ENCODE data around the gene PCSK7. TPM values are rescaled to one million over a fixed set of nuclear protein-coding genes. Genes with fewer than 3 reads are reported as not detected.
"Not testable (repeated sequence)": the region's sequence is repeated elsewhere in the genome, so short reads cannot be mapped to it uniquely, and the experiment has no call there.

The PCSK7 gene
- total and polyA plus RNA-seq, 2 experiments from 2014 or later, result 25.9 to 33.0 TPM

- Histone ChIP-seq H3K79me2 (no peaks in the 10 kb centered on the region), H3K27me3 (no peaks in the 10 kb centered on the region), H3K9me2 (replicated peaks; ENCODE audit: insufficient read depth) (no peaks in the 10 kb centered on the region), H3K9me3 (ENCODE audit: low read depth) (no peaks in the 10 kb centered on the region), H2AFZ (no peak overlapping the region), H3K36me3 (replicated peaks; ENCODE audit: insufficient read depth, low read depth) (no peaks in the 10 kb centered on the region), H3K4me1 (ENCODE audit: insufficient read depth) (no peaks in the 10 kb centered on the region), H3K27ac (no peak overlapping the region), H3K4me3 (no peak overlapping the region), H3K4me2 (no peak overlapping the region), H4K20me1 (ENCODE audit: insufficient read depth, poor library complexity, severe bottlenecking) (no peaks in the 10 kb centered on the region)
- TF ChIP-seq EZH2phosphoT487 (IDR thresholded peaks at IDR 0.05; ENCODE audit: low read depth, severe bottlenecking, unreplicated experiment), result no peak
- no peak for TF ChIP-seq CTCF (IDR thresholded peaks at IDR 0.05; ENCODE audit: poor library complexity)
- TF ChIP-seq EZH2 (IDR thresholded peaks at IDR 0.05; ENCODE audit: borderline replicate concordance), result no peak
- WGBS (ENCODE audit: low lambda C conversion rate, missing lambda C conversion rate), result 95% methylated on average over 11 of the region's 11 CpGs
- DNase-seq (ENCODE audit: low spot score), result no peak
Observed at GRCh38 chr11:117212697-117213355, 19.0 kb downstream of the PCSK7 start.

- H3K27ac ChIP-seq, result no peak overlapping the region
- no peaks in the 10 kb centered on the region for H3K4me1 ChIP-seq (ENCODE audit: insufficient read depth)
- DNase-seq (ENCODE audit: low spot score), result no peak
- H3K9me2 ChIP-seq (replicated peaks; ENCODE audit: insufficient read depth), result no peaks in the 10 kb centered on the region
- H4K20me1 ChIP-seq (ENCODE audit: insufficient read depth, poor library complexity, severe bottlenecking), result no peaks in the 10 kb centered on the region
- TF ChIP-seq EZH2phosphoT487 (IDR thresholded peaks at IDR 0.05; ENCODE audit: low read depth, severe bottlenecking, unreplicated experiment), result no peak
- no peak for TF ChIP-seq EZH2 (IDR thresholded peaks at IDR 0.05; ENCODE audit: borderline replicate concordance)
- no peak for TF ChIP-seq CTCF (IDR thresholded peaks at IDR 0.05; ENCODE audit: poor library complexity)
- H3K4me3 ChIP-seq, result no peak overlapping the region
- no peaks in the 10 kb centered on the region for H3K27me3 ChIP-seq
- no peaks in the 10 kb centered on the region for H3K9me3 ChIP-seq (ENCODE audit: low read depth)
- no peak overlapping the region for H2AFZ ChIP-seq
- H3K79me2 ChIP-seq, result no peaks in the 10 kb centered on the region
- WGBS (ENCODE audit: low lambda C conversion rate, missing lambda C conversion rate), result 94% methylated on average over 3 of the region's 3 CpGs
- H3K4me2 ChIP-seq, result no peak overlapping the region
- H3K36me3 ChIP-seq (replicated peaks; ENCODE audit: insufficient read depth, low read depth), result no peaks in the 10 kb centered on the region
Observed at GRCh38 chr11:117210620-117211019, 21.3 kb downstream of the PCSK7 start.

DNA sequence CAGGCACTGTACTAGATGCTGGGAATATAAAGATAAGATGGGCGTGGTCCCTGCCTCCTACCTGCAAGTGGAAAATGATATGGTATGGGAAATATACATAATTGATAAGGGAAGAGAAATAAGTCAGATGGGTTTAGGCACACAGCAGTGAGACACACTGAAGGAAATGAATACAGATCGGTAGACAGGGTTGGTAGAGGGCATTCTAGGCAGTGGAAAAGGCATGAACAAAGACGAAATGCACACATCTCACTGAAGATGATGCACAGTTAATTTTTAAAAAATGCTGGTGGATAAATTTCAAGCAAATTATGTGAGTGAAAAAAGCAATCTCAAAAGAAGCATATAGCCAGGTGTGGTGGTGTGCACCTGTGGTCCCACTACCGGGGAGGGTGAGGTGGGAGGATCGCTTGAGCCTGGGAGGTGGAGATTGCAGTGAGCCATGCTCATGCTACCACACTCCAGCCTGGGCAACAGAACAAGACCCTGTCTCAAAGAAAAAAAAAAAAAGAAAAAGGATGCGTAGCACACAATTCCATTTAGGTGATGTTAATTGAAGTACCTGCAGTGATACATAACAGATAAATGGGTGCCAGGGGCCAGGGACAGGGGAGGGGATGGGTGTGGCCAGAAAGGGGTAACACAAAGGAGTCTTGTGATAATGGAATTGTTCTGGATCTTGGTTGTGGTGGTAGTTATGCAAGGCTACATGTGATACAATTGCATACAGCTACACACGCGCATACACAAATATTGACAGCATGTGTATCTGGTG is 22.3 kb downstream of the PCSK7 start:
- 96% methylated on average over 7 of the region's 8 CpGs for WGBS (ENCODE audit: low lambda C conversion rate, missing lambda C conversion rate)
- not testable (repeated sequence) for H3K79me2 ChIP-seq; H3K4me3 ChIP-seq; H3K9me2 ChIP-seq (replicated peaks; ENCODE audit: insufficient read depth); H2AFZ ChIP-seq; H3K27ac ChIP-seq; H3K9me3 ChIP-seq (ENCODE audit: low read depth); H3K36me3 ChIP-seq (replicated peaks; ENCODE audit: insufficient read depth, low read depth); H4K20me1 ChIP-seq (ENCODE audit: insufficient read depth, poor library complexity, severe bottlenecking); H3K4me2 ChIP-seq; H3K4me1 ChIP-seq (ENCODE audit: insufficient read depth); DNase-seq (ENCODE audit: low spot score); H3K27me3 ChIP-seq

DNA sequence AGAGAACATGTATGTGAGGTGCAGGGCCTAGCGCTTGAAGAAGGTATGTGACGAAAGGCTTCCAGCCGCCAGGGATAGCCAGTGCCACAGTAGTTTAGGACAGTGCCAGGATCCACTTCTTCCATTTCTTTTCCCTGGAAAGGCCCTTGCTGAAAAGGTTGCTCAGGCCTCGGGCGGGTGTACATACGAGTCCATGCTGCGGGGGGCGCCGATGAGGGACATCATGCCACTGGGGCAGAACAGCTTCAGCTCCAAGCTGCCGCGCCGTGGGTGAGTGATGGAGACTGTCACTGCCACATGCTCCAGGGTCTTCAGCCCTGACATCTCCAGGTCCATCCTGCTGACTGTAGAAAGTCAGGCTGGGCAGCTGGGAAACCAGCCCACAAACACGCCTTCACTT is 23.2 kb downstream of the PCSK7 start:
- not testable (repeated sequence) for H3K79me2 ChIP-seq; H3K27me3 ChIP-seq; H3K4me3 ChIP-seq; H3K4me1 ChIP-seq (ENCODE audit: insufficient read depth); H3K9me2 ChIP-seq (replicated peaks; ENCODE audit: insufficient read depth); H3K4me2 ChIP-seq; DNase-seq (ENCODE audit: low spot score); H4K20me1 ChIP-seq (ENCODE audit: insufficient read depth, poor library complexity, severe bottlenecking); H2AFZ ChIP-seq; H3K9me3 ChIP-seq (ENCODE audit: low read depth); H3K36me3 ChIP-seq (replicated peaks; ENCODE audit: insufficient read depth, low read depth); H3K27ac ChIP-seq
- 96% methylated on average over 9 of the region's 13 CpGs for WGBS (ENCODE audit: low lambda C conversion rate, missing lambda C conversion rate)

- not testable (repeated sequence) for H3K4me1 ChIP-seq (ENCODE audit: insufficient read depth); H3K4me2 ChIP-seq; H3K36me3 ChIP-seq (replicated peaks; ENCODE audit: insufficient read depth, low read depth); H3K4me3 ChIP-seq; H2AFZ ChIP-seq; H3K79me2 ChIP-seq; H3K27me3 ChIP-seq; H3K27ac ChIP-seq; H3K9me3 ChIP-seq (ENCODE audit: low read depth); H3K9me2 ChIP-seq (replicated peaks; ENCODE audit: insufficient read depth); H4K20me1 ChIP-seq (ENCODE audit: insufficient read depth, poor library complexity, severe bottlenecking); DNase-seq (ENCODE audit: low spot score)
- 89% methylated on average over 5 of the region's 5 CpGs for WGBS (ENCODE audit: low lambda C conversion rate, missing lambda C conversion rate)
Observed at GRCh38 chr11:117207481-117207880, 24.4 kb downstream of the PCSK7 start.

- H3K4me1 ChIP-seq (ENCODE audit: insufficient read depth); H3K36me3 ChIP-seq (replicated peaks; ENCODE audit: insufficient read depth, low read depth); H3K79me2 ChIP-seq; H4K20me1 ChIP-seq (ENCODE audit: insufficient read depth, poor library complexity, severe bottlenecking); H2AFZ ChIP-seq; H3K9me2 ChIP-seq (replicated peaks; ENCODE audit: insufficient read depth); H3K9me3 ChIP-seq (ENCODE audit: low read depth); H3K4me3 ChIP-seq; DNase-seq (ENCODE audit: low spot score); H3K27me3 ChIP-seq; H3K27ac ChIP-seq; H3K4me2 ChIP-seq: not testable (repeated sequence)
- 85% methylated on average over 6 of the region's 11 CpGs for WGBS (ENCODE audit: low lambda C conversion rate, missing lambda C conversion rate)
Observed at GRCh38 chr11:117206859-117207258, 25.0 kb downstream of the PCSK7 start.

DNA sequence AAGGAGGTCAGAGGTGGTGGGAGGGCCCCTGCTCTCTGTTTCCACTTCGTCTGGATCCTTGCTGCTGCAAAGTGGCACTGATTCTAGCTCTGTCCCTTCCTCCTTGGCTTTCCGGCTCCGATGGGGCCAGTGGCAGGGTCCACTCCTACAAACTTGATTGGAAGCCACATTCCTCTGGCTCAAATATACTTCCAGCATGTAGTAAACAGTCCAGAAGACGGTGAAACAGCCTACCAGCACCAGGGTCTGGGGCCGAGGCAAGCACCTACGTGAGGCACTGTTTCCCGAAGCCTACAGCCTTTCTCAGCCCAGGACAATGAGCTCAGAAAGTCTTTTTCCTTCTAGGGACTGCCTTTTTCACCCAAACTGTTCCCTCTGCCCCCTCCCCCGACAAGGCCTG is 25.8 kb downstream of the PCSK7 start:
- 98% methylated on average over 8 of the region's 8 CpGs for WGBS (ENCODE audit: low lambda C conversion rate, missing lambda C conversion rate)

More for the DNA sequence above, 25.8 kb downstream of the PCSK7 start:
- not testable (repeated sequence) for H4K20me1 ChIP-seq (ENCODE audit: insufficient read depth, poor library complexity, severe bottlenecking); H3K4me2 ChIP-seq; H3K4me3 ChIP-seq; H3K9me2 ChIP-seq (replicated peaks; ENCODE audit: insufficient read depth); H3K4me1 ChIP-seq (ENCODE audit: insufficient read depth); H3K9me3 ChIP-seq (ENCODE audit: low read depth); DNase-seq (ENCODE audit: low spot score); H3K36me3 ChIP-seq (replicated peaks; ENCODE audit: insufficient read depth, low read depth); H3K27ac ChIP-seq; H3K79me2 ChIP-seq; H3K27me3 ChIP-seq; H2AFZ ChIP-seq

Data from hepatocyte (in vitro differentiated cells).